Testis (tissue), 2 donors: Measurements from ENCODE around the gene PTPRE.

Source experiments
- CTCF ChIP-seq, 3 experiments: fragments of 450-650 bp in 2 of 3; fragments of 200-600 bp in 1 of 3; sonication (generic) in 1 of 3; IDR thresholded peaks; one replicate each; pipeline ENCODE4 v1.5.1; 2016 to 2019; ENCODE audit warnings: antibody characterized with exemption in 3 of 3, mild to moderate bottlenecking in 2 of 3, moderate library complexity in 1 of 3
- POLR2A ChIP-seq: fragments of 450-650 bp; IDR thresholded peaks from one replicate; pipeline ENCODE4 v1.6.1; 2017; ENCODE audit warnings: antibody characterized with exemption, mild to moderate bottlenecking, moderate library complexity

- TF ChIP-seq CTCF (IDR thresholded peaks at IDR 0.05) = no peak
- TF ChIP-seq POLR2A = no peak
Observed at GRCh38 chr10:128124813-128125403, 218.0 kb downstream of the PTPRE start.
